Measurements from ENCODE around the gene NELL1. TPM values are rescaled to one million over a fixed set of nuclear protein-coding genes. Genes with fewer than 3 reads are reported as not detected.

NELL1 gene
- total and polyA plus RNA-seq, 2 donors from 2014 or later: 0.31 to 14.8 TPM

- intact Hi-C loops (cut with DNase I): no loop called here
- peak; percentile 38 for FAIRE-seq
These were observed 368.5 kb downstream of the NELL1 start for GRCh38 chr11:21037850-21038249.

GRCh38 chr11:21038801-21039200 is 369.4 kb downstream of the NELL1 start:
- H3K36me3 ChIP-seq (ENCODE audit: control insufficient read depth in 2 of 3, insufficient read depth in 3 of 3, low read length in 3 of 3): no peaks in the 10 kb centered on the region
- H3K9me3 ChIP-seq (ENCODE audit: control insufficient read depth in 2 of 3, insufficient read depth in 1 of 3, low read length in 3 of 3): no peaks in the 10 kb centered on the region
- peaks cover 0 to 12% (median 6%) of the 10 kb centered on the region in 3 donors for H3K4me1 ChIP-seq (ENCODE audit: control insufficient read depth in 2 of 3, insufficient read depth in 2 of 3, low read depth in 1 of 3, low read length in 3 of 3)
- FAIRE-seq (no peak), DNase-seq (peak in 1 of 5 donors; percentile 2)
- intact Hi-C loops (cut with DNase I): no loop called here
- no peak overlapping the region for H3K4me3 ChIP-seq (ENCODE audit: low read length in 3 of 3)
- H3K27me3 ChIP-seq (ENCODE audit: control insufficient read depth, insufficient read depth, low read length): no peaks in the 10 kb centered on the region
- H3K9ac ChIP-seq (ENCODE audit: low read length in 3 of 3): no peak overlapping the region
- H3K27ac ChIP-seq (ENCODE audit: low read depth in 2 of 2, low read length in 2 of 2): peak overlapping the region; percentile 43 to 51
- TF ChIP-seq CTCF (IDR thresholded peaks at IDR 0.05; ENCODE audit: borderline replicate concordance, extremely low read depth, insufficient read depth): no peak

More at GRCh38 chr11:21037850-21038249, 368.5 kb downstream of the NELL1 start:
- no peak for TF ChIP-seq CTCF (IDR thresholded peaks at IDR 0.05; ENCODE audit: borderline replicate concordance, extremely low read depth, insufficient read depth)
- H3K4me1 ChIP-seq (ENCODE audit: control insufficient read depth in 2 of 3, insufficient read depth in 2 of 3, low read depth in 1 of 3, low read length in 3 of 3): peaks cover 0 to 12% (median 6%) of the 10 kb centered on the region in 3 donors
- no peaks in the 10 kb centered on the region for H3K36me3 ChIP-seq (ENCODE audit: control insufficient read depth in 2 of 3, insufficient read depth in 3 of 3, low read length in 3 of 3)
- DNase-seq: peak in 2 of 5 donors; percentile 40 to 44
- no peaks in the 10 kb centered on the region for H3K27me3 ChIP-seq (ENCODE audit: control insufficient read depth, insufficient read depth, low read length)
- H3K9me3 ChIP-seq (ENCODE audit: control insufficient read depth in 2 of 3, insufficient read depth in 1 of 3, low read length in 3 of 3): no peaks in the 10 kb centered on the region
- no peak overlapping the region for H3K9ac ChIP-seq (ENCODE audit: low read length in 3 of 3)
- H3K4me3 ChIP-seq (ENCODE audit: low read length in 3 of 3): no peak overlapping the region
- peak overlapping the region; percentile 9 to 51 for H3K27ac ChIP-seq (ENCODE audit: low read depth in 2 of 2, low read length in 2 of 2)

GRCh38 chr11:21040630-21041029 is 371.2 kb downstream of the NELL1 start:
- FAIRE-seq (no peak), DNase-seq (no peak)
- TF ChIP-seq CTCF (IDR thresholded peaks at IDR 0.05; ENCODE audit: borderline replicate concordance, extremely low read depth, insufficient read depth): no peak
- Histone ChIP-seq H3K9me3 (ENCODE audit: control insufficient read depth in 2 of 3, insufficient read depth in 1 of 3, low read length in 3 of 3) (no peaks in the 10 kb centered on the region), H3K4me3 (ENCODE audit: low read length in 3 of 3) (no peak overlapping the region), H3K27ac (ENCODE audit: low read depth in 2 of 2, low read length in 2 of 2) (no peak overlapping the region), H3K27me3 (ENCODE audit: control insufficient read depth, insufficient read depth, low read length) (no peaks in the 10 kb centered on the region), H3K36me3 (ENCODE audit: control insufficient read depth in 2 of 3, insufficient read depth in 3 of 3, low read length in 3 of 3) (no peaks in the 10 kb centered on the region), H3K9ac (ENCODE audit: low read length in 3 of 3) (no peak overlapping the region), H3K4me1 (ENCODE audit: control insufficient read depth in 2 of 3, insufficient read depth in 2 of 3, low read depth in 1 of 3, low read length in 3 of 3) (peaks cover 0 to 12% (median 6%) of the 10 kb centered on the region in 3 donors)
- intact Hi-C loops (cut with DNase I): no loop called here

GRCh38 chr11:21048626-21049025 is 379.2 kb downstream of the NELL1 start:
- TF ChIP-seq CTCF (IDR thresholded peaks at IDR 0.05; ENCODE audit: borderline replicate concordance, extremely low read depth, insufficient read depth): no peak
- Histone ChIP-seq H3K36me3 (ENCODE audit: control insufficient read depth in 2 of 3, insufficient read depth in 3 of 3, low read length in 3 of 3) (no peaks in the 10 kb centered on the region), H3K27ac (ENCODE audit: low read depth in 2 of 2, low read length in 2 of 2) (no peak overlapping the region), H3K9me3 (ENCODE audit: control insufficient read depth in 2 of 3, insufficient read depth in 1 of 3, low read length in 3 of 3) (no peaks in the 10 kb centered on the region), H3K4me3 (ENCODE audit: low read length in 3 of 3) (no peak overlapping the region), H3K4me1 (ENCODE audit: control insufficient read depth in 2 of 3, insufficient read depth in 2 of 3, low read depth in 1 of 3, low read length in 3 of 3) (peaks cover 0 to 2% (median 0%) of the 10 kb centered on the region in 3 donors), H3K27me3 (ENCODE audit: control insufficient read depth, insufficient read depth, low read length) (no peaks in the 10 kb centered on the region), H3K9ac (ENCODE audit: low read length in 3 of 3) (no peak overlapping the region)
- DNase-seq (no peak), FAIRE-seq (no peak)
- intact Hi-C loops (cut with DNase I): no loop called here

Measured in kidney (tissue), 14 donors.